T-helper 1 cell treated with Interleukin-12 subunit alpha and Interleukin-12 subunit beta and Interleukin-4 antibody, amounts not matched to agents 30 ng/mL and 1 ng/mL, for 36 hours (primary cell): Measurements from ENCODE around the gene PPP3CB. TPM values are rescaled to one million over a fixed set of nuclear protein-coding genes. Genes with fewer than 3 reads are reported as not detected.

Experiments used
- total RNA-seq: library from RNA; stranded (reverse); gene quantifications from 2 replicates; pipeline ENCODE4 v1.2.3, GENCODE V29; 2022

Gene PPP3CB
- total RNA-seq, 1 donor from 2014 or later, result 48.9 TPM

Other genes with a start within 250 kb of the PPP3CB start
- 47.2 and 47.6 TPM in 2 replicates for gene DNAJC9, start 248.8 kb downstream of the PPP3CB start, total RNA-seq
- gene MRPS16, start 243.4 kb downstream of the PPP3CB start, total RNA-seq, result 94.6 and 109 TPM in 2 replicates
- gene CFAP70, start 137.2 kb downstream of the PPP3CB start, total RNA-seq, result 0.44 and 0.49 TPM in 2 replicates
- gene ANXA7, start 82.0 kb downstream of the PPP3CB start, total RNA-seq, result 132 and 143 TPM in 2 replicates
- 3.8 and 4.2 TPM in 2 replicates for gene MSS51, start 62.5 kb downstream of the PPP3CB start, total RNA-seq
- gene USP54, start 95.3 kb upstream of the PPP3CB start, total RNA-seq, result 4.0 and 4.1 TPM in 2 replicates
- not detected in 2 replicates for gene MYOZ1, start 145.4 kb upstream of the PPP3CB start, total RNA-seq
- 0.10 TPM in 1 of 2 replicates, not detected in the other for gene SYNPO2L, start 160.0 kb upstream of the PPP3CB start, total RNA-seq
- 10.6 and 11.0 TPM in 2 replicates for gene AGAP5, start 202.1 kb upstream of the PPP3CB start, total RNA-seq
- gene SEC24C, start 248.3 kb upstream of the PPP3CB start, total RNA-seq, result 129 and 135 TPM in 2 replicates